ENCODE results near the gene NCAPD3. TPM values are rescaled to one million over a fixed set of nuclear protein-coding genes. Genes with fewer than 3 reads are reported as not detected.

Gene NCAPD3
- polyA plus RNA-seq, 3 donors = 4.0 to 15.2 (median 6.0) TPM

DNA sequence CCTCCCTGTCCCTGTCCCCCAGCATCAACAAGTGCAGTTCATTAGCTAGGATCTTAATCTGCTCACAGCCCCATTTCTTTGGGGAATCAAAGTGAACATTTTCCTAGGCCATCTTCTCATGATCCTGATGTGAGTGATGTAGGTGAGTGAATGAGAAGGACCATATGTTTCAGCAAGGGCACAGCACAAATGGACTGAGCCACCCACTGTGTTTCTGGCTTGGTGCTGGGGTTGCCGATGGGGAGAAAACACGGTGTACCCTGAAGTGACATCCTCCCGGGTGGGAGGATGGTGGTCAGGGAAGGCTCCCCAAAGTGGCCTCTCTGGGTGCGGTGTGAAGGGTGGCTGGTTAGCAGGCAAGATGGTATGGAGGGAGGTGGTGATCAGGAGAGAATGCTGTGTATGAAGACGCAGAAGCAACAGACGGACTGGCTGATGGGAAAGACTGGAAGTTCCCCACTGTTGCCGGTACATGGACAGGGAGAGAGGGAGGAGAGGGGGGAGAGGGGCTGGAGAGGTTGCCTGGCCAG lies 82.7 kb downstream of the NCAPD3 start:
- Histone ChIP-seq H3K4me2 (replicated peaks; ENCODE audit: extremely low read depth, low read length, poor library complexity, severe bottlenecking) (no peak overlapping the region), H2AFZ (ENCODE audit: insufficient read depth, low read depth, low read length, poor library complexity, severe bottlenecking) (no peak overlapping the region), H3K36me3 (replicated peaks in 1 of 2; ENCODE audit: control insufficient read depth in 1 of 2, insufficient read depth in 2 of 2, low read length in 2 of 2) (no peaks in the 10 kb centered on the region), H3K27ac (ENCODE audit: low read depth in 1 of 2, low read length in 2 of 2) (no peak overlapping the region), H4K20me1 (ENCODE audit: insufficient read depth, low read length) (no peaks in the 10 kb centered on the region), H3K4me3 (replicated peaks in 1 of 3; ENCODE audit: low read depth in 2 of 3, low read length in 3 of 3) (no peak overlapping the region), H3K79me2 (ENCODE audit: insufficient read depth, low read length) (no peaks in the 10 kb centered on the region), H3K4me1 (ENCODE audit: control insufficient read depth in 1 of 2, insufficient read depth in 2 of 2, low read length in 2 of 2) (no peaks in the 10 kb centered on the region), H3K27me3 (ENCODE audit: control insufficient read depth in 2 of 2, insufficient read depth in 2 of 2, low read length in 2 of 2) (no peaks in the 10 kb centered on the region), H3K9me3 (replicated peaks in 1 of 2; ENCODE audit: control insufficient read depth in 1 of 2, insufficient read depth in 1 of 2, low read length in 2 of 2) (peaks cover 0 to 6% of the 10 kb centered on the region in 2 donors), H3K9ac (ENCODE audit: insufficient read depth, low read length, poor library complexity, severe bottlenecking) (no peak overlapping the region)
- Mint-ChIP-seq H3K9me3 (peaks cover 0 to 20% (median 5%) of the 10 kb centered on the region in 7 donors), H3K36me3 (peaks cover 3 to 5% of the 10 kb centered on the region in 2 donors), H3K4me3 (no peak overlapping the region), H3K27me3 (ENCODE audit: low read depth in 3 of 3) (peaks cover 0 to 4% (median 0%) of the 10 kb centered on the region in 3 donors), H3K27ac (no peak overlapping the region), H3K4me1 (no peaks in the 10 kb centered on the region)
- intact Hi-C loops (cut with micrococcal nuclease) = no loop called here
- 91% methylated on average over 7 of the region's 7 CpGs for WGBS (ENCODE audit: insufficient coverage)
- no peak for DNase-seq
- no peak for TF ChIP-seq CTCF (IDR thresholded peaks at IDR 0.05)

DNA sequence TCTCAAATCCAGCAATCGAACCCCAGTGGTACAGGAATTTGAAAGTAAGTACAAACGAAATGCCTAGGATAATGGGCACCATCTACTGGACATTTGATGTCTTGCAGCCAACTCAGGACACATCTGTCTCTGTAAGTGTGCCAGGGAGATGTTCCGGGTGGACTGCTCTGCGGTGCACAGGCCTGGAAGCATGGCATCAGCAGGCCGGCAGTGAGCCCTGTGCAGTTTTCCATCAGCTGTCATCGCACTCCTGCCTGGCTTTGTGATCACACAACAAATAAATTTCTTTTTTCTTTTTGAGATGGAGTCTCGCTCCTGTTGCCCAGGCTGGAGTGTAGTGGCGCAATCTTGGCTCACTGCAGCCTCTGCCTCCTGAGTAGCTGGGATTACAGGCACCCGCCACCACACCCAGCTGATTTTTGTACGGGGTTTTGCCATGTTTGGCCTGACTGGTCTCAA lies 83.9 kb downstream of the NCAPD3 start:
- peaks cover 0 to 4% (median 0%) of the 10 kb centered on the region in 3 donors for H3K27me3 Mint-ChIP-seq (ENCODE audit: low read depth in 3 of 3)
- no peak overlapping the region for H3K4me3 Mint-ChIP-seq
- no peak overlapping the region for H3K27ac Mint-ChIP-seq

More for the DNA sequence above, 83.9 kb downstream of the NCAPD3 start:
- Histone ChIP-seq H2AFZ (ENCODE audit: insufficient read depth, low read depth, low read length, poor library complexity, severe bottlenecking) (no peak overlapping the region), H3K27me3 (ENCODE audit: control insufficient read depth in 2 of 2, insufficient read depth in 2 of 2, low read length in 2 of 2) (no peaks in the 10 kb centered on the region), H3K9ac (ENCODE audit: insufficient read depth, low read length, poor library complexity, severe bottlenecking) (no peak overlapping the region), H3K9me3 (replicated peaks in 1 of 2; ENCODE audit: control insufficient read depth in 1 of 2, insufficient read depth in 1 of 2, low read length in 2 of 2) (peaks cover 4 to 6% of the 10 kb centered on the region in 2 donors), H3K36me3 (replicated peaks in 1 of 2; ENCODE audit: control insufficient read depth in 1 of 2, insufficient read depth in 2 of 2, low read length in 2 of 2) (no peaks in the 10 kb centered on the region), H3K4me2 (replicated peaks; ENCODE audit: extremely low read depth, low read length, poor library complexity, severe bottlenecking) (no peak overlapping the region), H3K4me1 (ENCODE audit: control insufficient read depth in 1 of 2, insufficient read depth in 2 of 2, low read length in 2 of 2) (no peaks in the 10 kb centered on the region), H4K20me1 (ENCODE audit: insufficient read depth, low read length) (no peaks in the 10 kb centered on the region), H3K79me2 (ENCODE audit: insufficient read depth, low read length) (no peaks in the 10 kb centered on the region), H3K4me3 (replicated peaks in 1 of 3; ENCODE audit: low read depth in 2 of 3, low read length in 3 of 3) (no peak overlapping the region), H3K27ac (ENCODE audit: low read depth in 1 of 2, low read length in 2 of 2) (no peak overlapping the region)
- intact Hi-C loops (cut with micrococcal nuclease) = no loop called here
- peaks cover 2 to 21% (median 5%) of the 10 kb centered on the region in 7 donors for H3K9me3 Mint-ChIP-seq
- H3K4me1 Mint-ChIP-seq = no peaks in the 10 kb centered on the region
- 45% methylated on average over 8 of the region's 10 CpGs for WGBS (ENCODE audit: insufficient coverage)
- TF ChIP-seq CTCF (IDR thresholded peaks at IDR 0.05) = peak; percentile 57
- no peak for DNase-seq
- no peaks in the 10 kb centered on the region for H3K36me3 Mint-ChIP-seq

All from CD14-positive monocyte (primary cell).